Islet of Langerhans (tissue), 1 donor: ENCODE measurements around the gene KRT26.

Source experiments
- FAIRE-seq: peaks from one replicate; lab custom pipeline; 2011; peaks lifted over from hg19 to GRCh38; lab: Jason Lieb, UNC

The KRT26 gene

DNA sequence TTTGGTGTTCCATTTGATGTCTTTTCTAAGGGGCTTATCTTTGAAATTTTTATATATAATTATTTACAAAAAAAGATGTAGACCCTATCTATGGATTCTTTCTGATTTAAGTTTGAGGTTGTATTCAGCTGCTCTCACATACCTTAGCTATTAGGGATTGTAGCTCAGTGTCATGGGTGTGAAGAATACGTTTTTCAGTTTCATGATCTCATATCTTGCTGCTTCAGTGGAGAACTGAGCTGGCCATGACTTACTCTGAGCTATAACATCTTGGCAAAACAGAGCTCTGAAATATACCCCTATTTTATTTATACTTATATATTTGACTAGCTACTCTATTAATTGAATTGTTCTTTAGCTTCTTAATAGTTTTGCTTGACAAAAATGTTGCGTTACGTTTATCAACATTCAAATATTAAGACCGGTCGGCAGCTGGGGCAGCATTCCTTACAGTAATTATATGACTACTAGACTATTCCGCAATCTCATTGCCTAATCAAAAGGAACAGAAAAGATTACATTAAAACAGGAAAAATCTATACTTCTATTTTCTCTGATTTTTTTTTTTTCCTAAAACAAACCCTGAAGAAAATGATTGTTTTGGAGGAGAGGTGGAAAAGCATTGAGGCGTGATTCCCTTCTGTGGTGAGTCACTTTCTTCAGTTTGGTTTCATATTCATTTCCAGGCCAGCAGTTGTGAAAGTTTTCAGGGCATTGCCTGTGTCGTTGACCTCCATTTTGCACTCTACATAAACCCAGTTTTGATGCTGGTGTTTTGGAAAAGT, 44.4 kb downstream of the KRT26 start:
- FAIRE-seq: no peak

DNA sequence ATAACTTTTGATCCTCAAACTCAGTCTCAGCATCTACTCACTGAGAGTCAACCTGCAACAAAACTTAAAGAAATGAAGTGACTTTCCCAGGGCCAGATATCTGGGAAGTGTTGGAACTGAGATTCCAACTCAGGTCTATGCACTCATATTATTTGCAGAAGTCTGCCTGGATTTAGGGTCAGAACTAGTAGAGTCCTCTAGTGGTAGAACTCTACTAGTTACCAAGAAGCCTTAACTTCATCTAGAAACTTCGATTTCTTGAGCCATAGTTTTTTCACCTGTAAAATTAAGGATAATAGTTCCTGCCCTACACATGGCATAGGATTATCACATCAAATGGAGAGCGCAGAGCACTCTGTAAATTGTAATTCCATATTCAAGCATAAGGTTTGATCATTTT, 45.1 kb downstream of the KRT26 start:
- FAIRE-seq: peak; percentile 30

DNA sequence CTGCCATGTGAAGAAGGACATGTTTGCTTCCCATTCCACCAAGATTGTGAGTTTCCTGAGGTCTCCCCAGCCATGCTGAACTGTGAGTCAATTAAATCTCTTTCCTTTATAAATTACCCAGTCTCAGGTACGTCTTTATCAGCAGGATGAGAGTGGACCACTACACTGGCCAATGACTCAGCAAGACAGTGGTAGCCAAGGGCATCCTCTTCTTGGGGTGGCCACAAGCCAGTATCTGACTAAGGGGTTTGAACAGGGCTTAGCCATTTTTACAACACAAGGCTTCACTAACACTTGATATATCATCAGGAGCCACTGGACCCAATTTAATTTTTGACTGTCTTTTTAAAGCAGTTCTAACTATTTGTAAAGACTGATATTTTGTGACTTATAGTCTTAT, 47.3 kb downstream of the KRT26 start:
- no peak for FAIRE-seq

DNA sequence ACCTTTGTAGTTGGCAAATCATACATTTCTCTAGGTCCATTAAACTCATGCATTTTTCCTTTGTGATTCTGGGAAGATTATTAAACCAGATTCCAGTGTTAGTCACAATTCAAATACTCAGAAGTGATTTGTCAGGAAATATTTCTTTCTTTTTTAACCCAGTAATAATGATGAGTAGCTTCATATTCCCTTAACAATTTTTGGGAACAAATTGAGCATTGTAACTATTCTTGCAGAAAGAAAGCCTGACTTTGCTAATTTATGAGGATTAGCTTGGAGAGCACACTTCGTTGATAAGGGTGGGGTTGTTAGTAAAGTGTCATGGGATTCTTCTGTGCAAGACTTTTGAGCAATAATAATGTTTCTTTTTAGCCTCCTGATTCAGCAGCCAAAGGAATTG, 49.8 kb downstream of the KRT26 start:
- FAIRE-seq: no peak

DNA sequence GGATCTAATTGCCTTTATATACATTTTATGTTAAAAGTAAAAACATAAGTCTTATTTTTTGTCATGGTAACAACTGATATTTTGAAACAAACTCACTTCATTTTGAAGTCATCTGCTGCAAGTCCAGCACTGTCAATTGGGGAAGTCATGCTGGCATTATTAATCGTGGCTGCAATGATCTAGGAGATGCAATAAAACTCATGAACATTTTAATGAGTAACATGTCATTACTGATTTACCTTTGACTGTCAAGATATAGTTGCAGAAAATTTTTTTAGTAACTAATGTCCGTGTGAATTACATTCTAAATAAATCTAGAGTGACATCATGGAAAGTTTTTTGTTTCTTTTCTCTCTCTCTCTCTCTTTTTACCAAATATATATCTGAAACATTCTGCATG, 51.1 kb downstream of the KRT26 start:
- FAIRE-seq: no peak

DNA sequence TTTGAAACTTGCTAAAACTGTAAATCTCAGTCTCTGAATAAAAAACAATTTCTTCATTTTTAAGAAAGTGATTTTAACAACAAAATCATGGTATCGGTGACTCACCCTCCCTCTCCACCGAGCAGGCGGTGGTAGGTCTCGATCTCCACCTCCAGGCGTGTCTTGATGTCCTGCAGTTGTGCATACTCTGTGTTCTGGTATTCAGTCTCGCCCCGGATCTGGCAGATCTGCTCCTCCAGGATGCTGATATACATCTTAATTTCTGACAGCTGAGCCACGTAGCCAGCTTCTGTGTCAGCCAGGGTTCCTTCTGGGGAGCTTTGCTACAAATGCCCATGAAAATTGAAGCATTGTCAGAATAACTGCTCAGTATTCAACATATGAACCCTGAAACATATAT, 53.1 kb downstream of the KRT26 start:
- FAIRE-seq: no peak

DNA sequence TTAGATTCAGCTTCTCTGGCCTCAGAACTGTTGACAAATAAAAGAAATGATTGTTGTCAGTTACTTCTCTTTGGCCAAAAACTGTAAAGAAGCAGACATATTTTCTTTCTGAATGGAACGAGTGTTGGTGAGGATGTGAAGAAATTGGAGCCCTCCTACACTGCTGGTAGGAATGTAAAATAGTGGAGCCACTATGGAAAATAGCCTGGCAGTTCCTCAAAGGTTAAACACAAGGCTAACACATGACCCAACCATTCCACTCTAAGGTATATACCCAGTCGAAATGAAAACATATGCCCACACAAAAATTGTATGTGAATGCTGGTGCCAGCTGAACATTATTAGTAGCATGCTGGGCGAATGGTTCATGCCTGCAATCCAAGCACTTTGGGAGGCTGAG, 54.2 kb downstream of the KRT26 start:
- no peak for FAIRE-seq
